SIG-M5 treated with dmso at 0.1 percent for 504 hours (cell line): ENCODE data around the gene PPP1R15B.

ENCODE experiments used
- DNase-seq: peaks from one replicate; lab custom pipeline; 2025; ENCODE audit not compliant: unreplicated experiment; lab: John Stamatoyannopoulos, UW

The PPP1R15B gene

GRCh38 chr1:204401730-204402129 is 9.9 kb downstream of the PPP1R15B start:
- DNase-seq = no peak

- no peak for DNase-seq
These were observed 10.6 kb downstream of the PPP1R15B start for GRCh38 chr1:204400882-204401510.

GRCh38 chr1:204398197-204399125 is 13.2 kb downstream of the PPP1R15B start:
- DNase-seq = peak; percentile 93

- no peak for DNase-seq
These were observed 15.5 kb downstream of the PPP1R15B start for GRCh38 chr1:204396015-204396583.

- DNase-seq = no peak
These were observed 20.0 kb downstream of the PPP1R15B start for GRCh38 chr1:204391629-204392028.

GRCh38 chr1:204390751-204391466 is 20.7 kb downstream of the PPP1R15B start:
- no peak for DNase-seq

- DNase-seq = no peak
These were observed 25.9 kb downstream of the PPP1R15B start for GRCh38 chr1:204385727-204386126.

GRCh38 chr1:204384636-204385352 is 26.8 kb downstream of the PPP1R15B start:
- no peak for DNase-seq

GRCh38 chr1:204383163-204383904 is 28.3 kb downstream of the PPP1R15B start:
- DNase-seq = no peak

GRCh38 chr1:204382714-204383083 is 28.9 kb downstream of the PPP1R15B start:
- DNase-seq = peak; percentile 23

- peak; percentile 48 for DNase-seq
These were observed 31.3 kb downstream of the PPP1R15B start for GRCh38 chr1:204380293-204380831.

- peak; percentile 63 for DNase-seq
These were observed 33.6 kb downstream of the PPP1R15B start for GRCh38 chr1:204377800-204378668.

GRCh38 chr1:204376919-204377799 is 34.5 kb downstream of the PPP1R15B start:
- DNase-seq = no peak

- peak; percentile 19 for DNase-seq
These were observed 35.2 kb downstream of the PPP1R15B start for GRCh38 chr1:204376465-204376864.

- DNase-seq = no peak
These were observed 37.7 kb downstream of the PPP1R15B start for GRCh38 chr1:204373911-204374310.

GRCh38 chr1:204370176-204370575 is 41.4 kb downstream of the PPP1R15B start:
- no peak for DNase-seq

- DNase-seq = no peak
These were observed 42.5 kb downstream of the PPP1R15B start for GRCh38 chr1:204368996-204369726.
